ENCODE measurements around the gene FRAS1.

Gene FRAS1

DNA sequence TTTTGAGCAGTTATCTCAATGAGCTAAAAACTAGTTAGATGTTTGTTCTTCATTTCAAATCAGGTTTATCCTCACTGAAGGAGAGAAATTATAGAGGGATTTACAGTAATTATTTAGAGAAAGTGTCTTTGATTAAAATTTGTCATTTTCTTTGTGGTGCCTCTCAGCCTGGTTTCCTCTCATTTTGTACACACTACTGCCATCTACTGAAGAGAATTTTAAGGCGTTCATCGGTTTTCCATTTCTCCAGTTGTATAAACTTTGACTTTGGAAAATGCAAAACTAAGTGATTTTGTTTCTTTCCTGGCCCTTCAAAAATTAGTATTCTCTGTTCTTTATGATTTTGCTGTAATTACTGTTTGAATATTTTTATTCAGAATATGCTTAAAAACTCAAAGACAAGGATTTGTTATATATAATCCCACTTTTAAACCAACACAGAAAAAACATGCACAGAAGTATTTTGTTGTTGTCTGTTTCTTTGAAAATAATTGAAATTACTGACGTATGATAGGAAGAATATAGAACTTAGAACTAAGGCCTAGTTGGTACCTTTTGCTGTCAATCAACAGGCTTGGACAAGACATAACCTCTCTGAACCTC lies 460.0 kb downstream of the FRAS1 start:
- TF ChIP-seq, protein P1, sequence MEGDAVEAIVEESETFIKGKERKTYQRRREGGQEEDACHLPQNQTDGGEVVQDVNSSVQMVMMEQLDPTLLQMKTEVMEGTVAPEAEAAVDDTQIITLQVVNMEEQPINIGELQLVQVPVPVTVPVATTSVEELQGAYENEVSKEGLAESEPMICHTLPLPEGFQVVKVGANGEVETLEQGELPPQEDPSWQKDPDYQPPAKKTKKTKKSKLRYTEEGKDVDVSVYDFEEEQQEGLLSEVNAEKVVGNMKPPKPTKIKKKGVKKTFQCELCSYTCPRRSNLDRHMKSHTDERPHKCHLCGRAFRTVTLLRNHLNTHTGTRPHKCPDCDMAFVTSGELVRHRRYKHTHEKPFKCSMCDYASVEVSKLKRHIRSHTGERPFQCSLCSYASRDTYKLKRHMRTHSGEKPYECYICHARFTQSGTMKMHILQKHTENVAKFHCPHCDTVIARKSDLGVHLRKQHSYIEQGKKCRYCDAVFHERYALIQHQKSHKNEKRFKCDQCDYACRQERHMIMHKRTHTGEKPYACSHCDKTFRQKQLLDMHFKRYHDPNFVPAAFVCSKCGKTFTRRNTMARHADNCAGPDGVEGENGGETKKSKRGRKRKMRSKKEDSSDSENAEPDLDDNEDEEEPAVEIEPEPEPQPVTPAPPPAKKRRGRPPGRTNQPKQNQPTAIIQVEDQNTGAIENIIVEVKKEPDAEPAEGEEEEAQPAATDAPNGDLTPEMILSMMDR (IDR thresholded peaks at IDR 0.05; ENCODE audit: low read depth, low read length, missing control alignments) = peak; percentile 43
- no peak overlapping the region for H3K4me3 ChIP-seq (replicated peaks; ENCODE audit: low read depth, low read length)
- peak; percentile 25 for DNase-seq (ENCODE audit: extremely low read depth, low read depth)

DNA sequence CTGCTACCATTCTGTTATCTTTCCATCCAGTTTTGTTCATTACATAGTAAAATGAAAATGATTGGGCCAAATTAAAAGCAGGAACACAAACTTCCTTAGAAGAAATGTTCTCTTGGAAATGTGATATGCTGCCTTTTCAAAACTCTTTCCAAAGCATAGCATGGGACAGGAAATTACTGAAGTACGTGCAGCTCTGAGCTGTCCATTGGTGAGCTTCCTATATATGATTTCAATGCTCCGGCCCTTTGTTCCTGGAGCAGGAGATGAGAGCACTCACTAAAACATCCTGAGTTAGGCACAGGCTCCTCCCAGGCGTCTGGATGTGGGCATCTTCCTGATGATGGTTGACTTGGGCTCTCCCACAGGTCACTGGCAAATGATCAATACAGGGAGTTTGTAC lies 461.4 kb downstream of the FRAS1 start:
- TF ChIP-seq, protein P1 (IDR thresholded peaks at IDR 0.05; ENCODE audit: low read depth, low read length, missing control alignments) = no peak
- no peak overlapping the region for H3K4me3 ChIP-seq (replicated peaks; ENCODE audit: low read depth, low read length)
- no peak for DNase-seq (ENCODE audit: extremely low read depth, low read depth)

DNA sequence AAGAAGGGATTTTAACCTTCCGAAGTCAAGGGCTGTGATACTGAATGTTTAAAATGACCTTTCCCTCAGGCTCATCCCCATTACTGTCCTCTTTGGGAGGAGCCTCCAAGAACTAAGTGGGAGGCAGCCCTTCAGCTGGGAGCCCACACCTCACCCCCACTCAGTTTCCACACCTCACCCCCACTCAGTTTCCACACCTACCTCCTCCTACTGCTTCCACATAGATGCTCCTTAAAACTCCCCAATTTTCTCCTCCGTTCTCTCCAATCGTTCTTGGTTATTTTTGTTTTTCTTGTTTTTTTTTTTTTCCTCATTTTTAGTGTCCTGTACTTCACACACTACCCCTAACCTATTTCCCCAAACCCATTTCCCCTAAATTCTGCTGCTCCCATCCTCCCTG lies 462.8 kb downstream of the FRAS1 start:
- no peak overlapping the region for H3K4me3 ChIP-seq (replicated peaks; ENCODE audit: low read depth, low read length)
- DNase-seq (ENCODE audit: extremely low read depth, low read depth) = no peak
- TF ChIP-seq, protein P1 (IDR thresholded peaks at IDR 0.05; ENCODE audit: low read depth, low read length, missing control alignments) = no peak

DNA sequence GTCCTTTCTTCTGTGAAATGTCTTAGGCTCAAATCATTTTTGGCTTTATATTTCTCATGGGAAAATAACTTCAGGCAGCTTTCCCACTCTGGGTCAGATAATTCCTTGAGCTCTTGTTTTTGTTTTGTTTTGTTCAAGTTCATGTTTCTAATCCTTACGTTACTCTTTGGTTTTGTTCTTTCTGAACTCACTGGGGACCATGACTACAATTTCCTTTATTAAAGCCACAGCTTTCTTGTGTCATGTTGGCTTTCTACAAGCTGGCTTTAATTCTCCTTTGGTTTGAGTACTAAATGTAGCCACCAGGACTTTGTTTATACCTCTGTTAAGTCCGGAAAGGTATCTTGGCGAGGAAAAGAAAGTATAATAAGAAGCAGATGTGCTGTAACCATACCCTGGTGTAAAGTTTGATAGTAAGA lies 463.7 kb downstream of the FRAS1 start:
- H3K4me3 ChIP-seq (replicated peaks; ENCODE audit: low read depth, low read length) = no peak overlapping the region
- TF ChIP-seq, protein P1 (IDR thresholded peaks at IDR 0.05; ENCODE audit: low read depth, low read length, missing control alignments) = no peak
- peak; percentile 72 for DNase-seq (ENCODE audit: extremely low read depth, low read depth)

DNA sequence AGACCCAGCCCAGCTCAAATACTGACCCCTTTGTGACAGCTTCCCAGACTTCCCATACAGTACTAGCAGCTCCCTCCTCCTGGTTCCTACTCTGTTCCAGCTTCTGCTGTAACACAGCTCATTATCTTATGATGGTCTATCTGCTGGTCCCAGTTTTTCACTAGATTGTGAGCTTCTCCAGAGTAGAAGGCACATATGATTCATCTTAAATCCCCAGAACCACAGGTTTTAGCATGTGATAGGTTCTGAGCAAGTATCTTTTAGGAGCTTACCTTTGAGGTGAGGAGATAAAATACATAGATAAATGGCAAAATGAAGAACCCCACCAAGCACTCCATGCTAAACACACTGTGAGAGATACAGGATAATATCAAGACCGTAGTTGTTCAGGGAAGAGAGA lies 466.9 kb downstream of the FRAS1 start:
- DNase-seq (ENCODE audit: extremely low read depth, low read depth) = no peak
- no peak overlapping the region for H3K4me3 ChIP-seq (replicated peaks; ENCODE audit: low read depth, low read length)
- TF ChIP-seq, protein P1 (IDR thresholded peaks at IDR 0.05; ENCODE audit: low read depth, low read length, missing control alignments) = no peak

DNA sequence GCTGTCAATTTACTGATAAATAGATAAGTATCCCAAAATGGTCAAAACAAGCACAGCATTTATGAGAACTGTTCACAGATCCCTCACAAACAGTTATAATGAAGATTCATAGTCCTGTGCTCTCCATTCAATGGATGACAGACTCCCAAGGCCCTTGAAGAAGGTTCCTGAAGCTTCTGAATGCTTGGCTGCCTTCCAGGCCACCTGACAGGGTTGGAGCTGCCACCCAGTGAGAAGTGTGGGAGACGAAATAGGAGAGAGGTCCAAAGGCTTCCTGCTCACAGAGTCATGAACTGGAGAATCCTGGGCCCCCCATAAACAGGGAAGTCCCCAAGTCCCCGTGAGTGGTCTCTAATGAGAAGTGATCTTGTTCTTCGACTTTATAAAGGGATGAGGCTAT lies 468.4 kb downstream of the FRAS1 start:
- TF ChIP-seq, protein P1 (IDR thresholded peaks at IDR 0.05; ENCODE audit: low read depth, low read length, missing control alignments) = no peak
- DNase-seq (ENCODE audit: extremely low read depth, low read depth) = no peak
- H3K4me3 ChIP-seq (replicated peaks; ENCODE audit: low read depth, low read length) = no peak overlapping the region

DNA sequence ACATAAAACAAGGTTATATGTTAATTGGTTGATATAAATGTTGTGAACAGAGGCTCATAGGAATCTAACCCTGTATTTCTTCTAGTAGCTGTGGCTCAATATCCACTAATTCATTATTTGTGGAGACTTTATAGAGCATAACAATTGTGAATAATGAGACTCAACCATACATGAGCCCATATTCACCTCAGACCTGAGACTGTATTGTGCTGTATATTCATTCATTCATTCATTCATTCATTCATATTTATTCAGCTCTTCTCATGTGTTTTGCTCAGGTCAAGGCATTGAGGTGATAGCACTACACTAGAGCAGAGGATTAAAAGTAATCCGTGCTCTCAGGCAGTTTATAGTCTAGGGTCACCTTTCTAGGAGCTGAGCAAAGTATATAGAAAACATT lies 470.0 kb downstream of the FRAS1 start:
- TF ChIP-seq, protein P1 (IDR thresholded peaks at IDR 0.05; ENCODE audit: low read depth, low read length, missing control alignments) = no peak
- no peak overlapping the region for H3K4me3 ChIP-seq (replicated peaks; ENCODE audit: low read depth, low read length)
- DNase-seq (ENCODE audit: extremely low read depth, low read depth) = no peak

Measured in HFF-Myc (cell line).